VCaP (cell line): ENCODE measurements around the gene KCNJ13.
A peak's percentile ranks its signal among the peaks of the same experiment; 100 is the strongest.

Source experiments
- H3K27ac ChIP-seq: fragments of 450-650 bp; 2 replicates; pipeline ENCODE4 v1.5.1; 2017
- TF ChIP-seq, protein P1 (sequence below): fragments of 450-650 bp; conservative IDR thresholded peaks from 2 replicates; pipeline ENCODE4 v1.5.1; 2017; ENCODE audit warnings: mild to moderate bottlenecking, moderate library complexity

The KCNJ13 gene

DNA sequence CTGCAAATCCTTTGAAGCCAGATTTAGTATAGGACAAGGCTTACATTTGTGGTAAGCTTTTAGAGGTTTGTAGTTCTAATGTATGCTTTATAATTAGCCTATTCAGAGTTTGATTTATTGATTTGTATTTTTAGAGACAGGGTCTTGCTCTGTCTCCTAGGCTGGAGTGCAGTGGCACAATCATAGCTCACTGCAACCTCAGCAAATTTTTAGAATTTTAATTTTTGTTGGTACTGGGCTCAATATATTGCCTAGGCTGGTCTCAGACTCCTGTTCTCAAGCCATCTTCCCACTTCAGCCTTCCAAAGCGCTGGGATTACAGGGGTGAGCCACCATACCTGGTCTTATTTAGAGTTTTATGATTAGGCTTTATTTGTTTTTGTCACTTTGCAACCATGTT is 4.5 kb downstream of the KCNJ13 start:
- no peak overlapping the region for H3K27ac ChIP-seq
- TF ChIP-seq, protein P1, sequence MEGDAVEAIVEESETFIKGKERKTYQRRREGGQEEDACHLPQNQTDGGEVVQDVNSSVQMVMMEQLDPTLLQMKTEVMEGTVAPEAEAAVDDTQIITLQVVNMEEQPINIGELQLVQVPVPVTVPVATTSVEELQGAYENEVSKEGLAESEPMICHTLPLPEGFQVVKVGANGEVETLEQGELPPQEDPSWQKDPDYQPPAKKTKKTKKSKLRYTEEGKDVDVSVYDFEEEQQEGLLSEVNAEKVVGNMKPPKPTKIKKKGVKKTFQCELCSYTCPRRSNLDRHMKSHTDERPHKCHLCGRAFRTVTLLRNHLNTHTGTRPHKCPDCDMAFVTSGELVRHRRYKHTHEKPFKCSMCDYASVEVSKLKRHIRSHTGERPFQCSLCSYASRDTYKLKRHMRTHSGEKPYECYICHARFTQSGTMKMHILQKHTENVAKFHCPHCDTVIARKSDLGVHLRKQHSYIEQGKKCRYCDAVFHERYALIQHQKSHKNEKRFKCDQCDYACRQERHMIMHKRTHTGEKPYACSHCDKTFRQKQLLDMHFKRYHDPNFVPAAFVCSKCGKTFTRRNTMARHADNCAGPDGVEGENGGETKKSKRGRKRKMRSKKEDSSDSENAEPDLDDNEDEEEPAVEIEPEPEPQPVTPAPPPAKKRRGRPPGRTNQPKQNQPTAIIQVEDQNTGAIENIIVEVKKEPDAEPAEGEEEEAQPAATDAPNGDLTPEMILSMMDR: no peak

DNA sequence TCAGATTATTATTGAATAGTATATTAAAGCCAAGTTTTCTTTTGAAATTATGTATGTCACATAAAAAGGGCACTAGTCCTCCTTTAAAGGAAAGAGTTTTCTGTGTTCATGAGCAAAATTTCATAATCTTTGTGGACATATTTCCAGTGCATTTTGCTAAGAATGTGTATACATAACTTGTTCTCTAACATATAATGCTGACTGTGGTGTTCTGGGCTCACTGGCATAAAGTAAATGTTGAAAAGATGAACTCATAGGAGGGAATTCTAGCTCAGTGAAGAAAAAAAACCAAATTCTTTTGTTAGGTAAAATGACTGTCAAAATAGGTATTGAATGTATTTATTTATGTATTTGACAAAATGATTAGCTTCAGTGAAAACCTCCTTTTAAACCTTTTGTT is 6.2 kb downstream of the KCNJ13 start:
- H3K27ac ChIP-seq: no peak overlapping the region
- TF ChIP-seq, protein P1: no peak

DNA sequence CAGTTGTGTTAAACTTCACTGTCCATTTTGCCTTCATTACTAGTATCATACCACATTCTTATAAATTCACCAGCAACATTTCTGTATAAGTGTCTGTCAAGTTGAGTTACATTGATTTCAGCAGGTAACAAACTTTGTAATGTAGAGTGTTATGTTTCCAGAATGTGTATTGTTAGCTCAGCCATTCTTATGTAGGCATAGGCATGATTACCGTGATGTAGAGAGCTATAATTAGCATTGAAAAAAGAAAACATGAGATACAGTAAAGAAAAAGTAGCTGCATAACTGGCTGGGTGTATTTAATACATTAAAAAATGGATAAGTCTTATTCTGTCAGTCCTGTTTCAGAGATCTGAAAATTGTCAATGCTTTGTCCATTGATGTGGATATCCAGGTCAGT is 8.5 kb downstream of the KCNJ13 start:
- no peak overlapping the region for H3K27ac ChIP-seq
- TF ChIP-seq, protein P1: no peak

DNA sequence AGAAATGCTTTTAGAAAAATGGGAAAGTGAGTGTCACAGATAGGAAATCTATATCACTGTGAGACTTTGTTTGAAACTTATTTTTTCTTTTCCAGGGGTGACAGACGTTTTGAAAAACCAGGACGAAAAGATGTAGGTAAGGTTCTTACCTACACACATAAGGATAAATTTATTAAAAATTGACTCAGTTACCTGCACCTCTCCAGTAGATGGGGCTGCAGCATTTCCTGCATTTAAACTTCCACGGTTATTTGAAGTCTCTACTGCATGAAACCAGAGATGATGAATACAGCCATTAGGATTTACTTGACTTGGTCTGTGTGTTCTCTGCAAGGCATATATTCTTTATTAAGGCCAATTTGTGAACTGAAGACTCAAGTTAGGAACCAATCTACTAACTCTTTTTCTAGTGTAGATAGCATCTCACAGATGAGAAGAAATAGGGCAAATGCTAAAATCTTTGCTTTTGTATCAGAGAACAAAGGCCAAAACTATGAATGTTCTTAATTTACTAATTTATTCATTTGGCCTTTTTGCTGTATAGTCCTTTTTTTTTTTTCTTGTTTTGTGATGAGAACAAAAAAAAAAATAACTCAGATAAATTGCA is 15.0 kb downstream of the KCNJ13 start:
- H3K27ac ChIP-seq: no peak overlapping the region
- TF ChIP-seq, protein P1: peak; percentile 90

DNA sequence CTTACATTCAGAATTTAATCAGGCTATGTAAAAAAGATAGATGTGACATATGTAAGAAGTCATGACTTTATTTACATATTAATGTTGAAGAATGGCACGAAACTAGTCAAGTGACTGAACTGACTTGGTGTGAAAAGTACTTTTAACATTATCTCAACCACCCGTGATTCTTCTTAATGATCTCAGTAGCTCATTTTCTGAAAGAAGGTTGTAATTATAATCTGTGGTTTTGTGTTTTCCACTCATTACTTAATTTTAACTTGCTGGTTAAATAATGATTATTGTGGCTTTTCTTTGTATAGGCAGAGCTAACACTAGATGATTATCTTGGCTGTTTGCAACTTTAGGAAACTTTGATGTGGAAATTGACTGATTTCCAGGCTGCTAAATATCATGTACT is 18.5 kb downstream of the KCNJ13 start:
- no peak overlapping the region; the same call in 1 of the 2 replicates for H3K27ac ChIP-seq
- TF ChIP-seq, protein P1: no peak

DNA sequence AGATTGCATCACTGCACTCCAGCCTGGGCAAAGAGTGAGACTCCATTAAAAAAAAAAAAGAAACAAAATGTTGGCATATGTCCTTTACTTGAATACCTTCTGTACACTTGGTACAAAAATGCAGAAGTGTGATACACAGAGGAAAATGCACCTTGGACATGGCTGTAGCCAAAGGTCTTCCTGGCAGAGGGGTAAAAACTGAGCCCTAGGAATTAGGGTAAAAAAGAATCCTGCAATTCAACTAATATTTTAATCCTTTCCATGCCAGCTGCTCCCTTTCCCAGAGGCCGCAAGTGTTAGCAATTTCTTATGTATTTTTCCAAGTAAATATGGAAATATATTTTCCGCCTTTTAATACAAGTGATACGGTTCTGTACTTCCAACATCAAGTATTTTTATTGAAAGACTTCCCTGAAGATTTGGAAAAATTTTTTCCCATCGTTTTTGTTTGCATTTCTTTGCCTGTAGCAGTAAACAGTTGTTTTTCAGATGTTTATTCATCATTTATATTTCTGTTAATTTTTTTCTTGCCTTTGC is 26.2 kb downstream of the KCNJ13 start:
- no peak overlapping the region for H3K27ac ChIP-seq
- TF ChIP-seq, protein P1: no peak

DNA sequence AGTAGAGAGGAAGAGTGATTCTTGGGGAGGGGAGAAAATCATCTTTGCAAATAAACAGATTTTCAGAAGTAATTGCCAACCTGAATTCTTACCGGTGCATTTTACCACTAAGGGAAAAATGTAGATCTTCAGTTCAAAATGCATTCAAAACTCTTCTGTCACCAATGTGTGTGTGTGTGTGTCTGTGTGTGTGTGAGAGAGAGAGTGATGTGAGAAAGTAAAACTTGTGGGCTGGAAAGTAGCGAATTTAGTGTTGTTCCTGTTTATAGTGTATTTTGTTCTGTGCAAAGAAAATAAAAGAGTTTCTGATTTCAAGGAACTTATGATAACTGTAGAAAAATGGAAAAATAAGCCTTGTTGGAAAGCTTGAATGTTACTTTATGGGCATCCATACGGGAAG is 27.0 kb downstream of the KCNJ13 start:
- TF ChIP-seq, protein P1: no peak
- H3K27ac ChIP-seq: no peak overlapping the region
